Right atrium auricular region (tissue), 2 donors: ENCODE measurements around the gene PACS1. TPM values are rescaled to one million over a fixed set of nuclear protein-coding genes. Genes with fewer than 3 reads are reported as not detected.

Source experiments
- DNase-seq: peaks from one replicate; pipeline ENCODE4 v3.0.0-alpha.2; 2019; ENCODE audit warnings: low spot score
- H3K27ac ChIP-seq, 2 donors: fragments of 200-600 bp; sonication (generic); 1 replicate in 1 of 2; 2 replicates in 1 of 2; pipeline ENCODE4 v1.5.1; 2016 to 2019
- H3K27me3 ChIP-seq, 2 donors: fragments of 200-600 bp; sonication (generic); one replicate each; pipeline versions ENCODE4 v1.5.1 to v1.6.0; 2017 to 2019
- H3K36me3 ChIP-seq: fragments of 200-600 bp; sonication (generic); one replicate; pipeline ENCODE4 v1.5.1; 2016
- H3K4me1 ChIP-seq, 2 donors: fragments of 200-600 bp; sonication (generic); one replicate each; pipeline versions ENCODE4 v1.5.1 to v1.6.0; 2017 to 2019
- H3K4me3 ChIP-seq, 2 donors: fragments of 200-600 bp; sonication (generic); 1 replicate in 1 of 2; 2 replicates in 1 of 2; pipeline ENCODE4 v1.5.1; 2017 to 2019; ENCODE audit warnings: mild to moderate bottlenecking in 1 of 2, moderate library complexity in 1 of 2
- H3K9me3 ChIP-seq, 2 donors: fragments of 200-600 bp; sonication (generic); one replicate each; pipeline ENCODE4 v1.5.1; 2019
- total RNA-seq, 2 donors: library from RNA; depleted of rRNA; stranded (reverse); fragments of >200 nt; gene quantifications; one replicate each; pipeline ENCODE4 v1.1.0, GENCODE V29; 2016
- TF ChIP-seq, protein P1 (sequence below), 2 donors: fragments of 200-600 bp; sonication (generic); IDR thresholded peaks; one replicate each; pipeline ENCODE4 v1.5.1; 2019; ENCODE audit warnings: antibody characterized with exemption in 2 of 2

PACS1 gene
- total RNA-seq, 2 donors from 2014 or later: 47.7 to 88.9 TPM

GRCh38 chr11:66203847-66204246, 133.8 kb downstream of the PACS1 start:
- TF ChIP-seq, protein P1, sequence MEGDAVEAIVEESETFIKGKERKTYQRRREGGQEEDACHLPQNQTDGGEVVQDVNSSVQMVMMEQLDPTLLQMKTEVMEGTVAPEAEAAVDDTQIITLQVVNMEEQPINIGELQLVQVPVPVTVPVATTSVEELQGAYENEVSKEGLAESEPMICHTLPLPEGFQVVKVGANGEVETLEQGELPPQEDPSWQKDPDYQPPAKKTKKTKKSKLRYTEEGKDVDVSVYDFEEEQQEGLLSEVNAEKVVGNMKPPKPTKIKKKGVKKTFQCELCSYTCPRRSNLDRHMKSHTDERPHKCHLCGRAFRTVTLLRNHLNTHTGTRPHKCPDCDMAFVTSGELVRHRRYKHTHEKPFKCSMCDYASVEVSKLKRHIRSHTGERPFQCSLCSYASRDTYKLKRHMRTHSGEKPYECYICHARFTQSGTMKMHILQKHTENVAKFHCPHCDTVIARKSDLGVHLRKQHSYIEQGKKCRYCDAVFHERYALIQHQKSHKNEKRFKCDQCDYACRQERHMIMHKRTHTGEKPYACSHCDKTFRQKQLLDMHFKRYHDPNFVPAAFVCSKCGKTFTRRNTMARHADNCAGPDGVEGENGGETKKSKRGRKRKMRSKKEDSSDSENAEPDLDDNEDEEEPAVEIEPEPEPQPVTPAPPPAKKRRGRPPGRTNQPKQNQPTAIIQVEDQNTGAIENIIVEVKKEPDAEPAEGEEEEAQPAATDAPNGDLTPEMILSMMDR (IDR thresholded peaks at IDR 0.05): no peak
- Histone ChIP-seq H3K27me3 (no peaks in the 10 kb centered on the region), H3K4me3 (no peak overlapping the region), H3K36me3 (no peaks in the 10 kb centered on the region), H3K4me1 (no peaks in the 10 kb centered on the region), H3K27ac (no peak overlapping the region), H3K9me3 (peaks cover 0 to 10% of the 10 kb centered on the region in 2 donors)
- no peak for DNase-seq

- no peak overlapping the region for H3K4me3 ChIP-seq
- TF ChIP-seq, protein P1 (IDR thresholded peaks at IDR 0.05): no peak
Measured at GRCh38 chr11:66204412-66204811, 134.3 kb downstream of the PACS1 start.

GRCh38 chr11:66207816-66208215, 137.7 kb downstream of the PACS1 start:
- Histone ChIP-seq H3K4me1 (no peaks in the 10 kb centered on the region), H3K27me3 (no peaks in the 10 kb centered on the region), H3K36me3 (peaks cover 13% of the 10 kb centered on the region), H3K27ac (no peak overlapping the region), H3K9me3 (no peaks in the 10 kb centered on the region), H3K4me3 (no peak overlapping the region)
- TF ChIP-seq, protein P1 (IDR thresholded peaks at IDR 0.05): no peak
- no peak for DNase-seq

More at GRCh38 chr11:66204412-66204811, 134.3 kb downstream of the PACS1 start:
- Histone ChIP-seq H3K36me3 (no peaks in the 10 kb centered on the region), H3K9me3 (peaks cover 0 to 10% of the 10 kb centered on the region in 2 donors), H3K27me3 (no peaks in the 10 kb centered on the region), H3K4me1 (no peaks in the 10 kb centered on the region), H3K27ac (no peak overlapping the region)
- no peak for DNase-seq

GRCh38 chr11:66211100-66211499, 141.0 kb downstream of the PACS1 start:
- Histone ChIP-seq H3K9me3 (no peaks in the 10 kb centered on the region), H3K4me3 (no peak overlapping the region), H3K4me1 (no peaks in the 10 kb centered on the region), H3K27me3 (no peaks in the 10 kb centered on the region), H3K36me3 (peaks cover 20% of the 10 kb centered on the region), H3K27ac (no peak overlapping the region)
- DNase-seq: no peak
- TF ChIP-seq, protein P1 (IDR thresholded peaks at IDR 0.05): no peak

- peaks cover 56% of the 10 kb centered on the region for H3K36me3 ChIP-seq
Measured at GRCh38 chr11:66216911-66217310, 146.8 kb downstream of the PACS1 start.

DNA sequence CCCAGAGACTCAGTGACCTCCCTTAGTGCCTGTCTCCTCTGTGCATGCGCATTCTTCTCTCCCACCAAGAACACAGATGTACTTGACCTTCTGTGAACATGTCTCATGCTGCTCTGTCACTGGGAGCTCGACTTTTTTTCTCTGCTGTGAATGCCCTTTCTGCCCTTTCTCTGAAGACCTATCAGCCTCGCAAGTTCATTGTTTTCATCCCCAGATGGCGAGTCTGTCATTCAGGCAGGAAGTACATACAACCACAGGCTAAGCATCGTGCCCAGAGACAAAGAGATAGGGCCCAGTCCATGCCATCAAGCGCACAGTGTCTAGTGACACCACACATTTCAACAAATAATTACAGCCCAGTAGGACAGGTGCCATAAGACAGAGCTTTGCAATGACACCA, 148.0 kb downstream of the PACS1 start:
- no peaks in the 10 kb centered on the region for H3K27me3 ChIP-seq
- no peak overlapping the region for H3K4me3 ChIP-seq
- H3K4me1 ChIP-seq: no peaks in the 10 kb centered on the region
- H3K9me3 ChIP-seq: no peaks in the 10 kb centered on the region
- no peak for DNase-seq
- TF ChIP-seq, protein P1 (IDR thresholded peaks at IDR 0.05): no peak
- H3K36me3 ChIP-seq: peaks cover 56% of the 10 kb centered on the region
- no peak overlapping the region for H3K27ac ChIP-seq

More at GRCh38 chr11:66216911-66217310, 146.8 kb downstream of the PACS1 start:
- Histone ChIP-seq H3K27ac (no peak overlapping the region), H3K27me3 (no peaks in the 10 kb centered on the region), H3K9me3 (no peaks in the 10 kb centered on the region), H3K4me3 (no peak overlapping the region), H3K4me1 (no peaks in the 10 kb centered on the region)
- no peak for DNase-seq
- TF ChIP-seq, protein P1 (IDR thresholded peaks at IDR 0.05): no peak
